Neutrophil (primary cell): ENCODE data around the gene PPP2R2C.

Experiments used
- H3K27ac ChIP-seq: fragments of 200-600 bp; sonication (generic); 2 replicates; pipeline ENCODE4 v1.5.1; 2016; ENCODE audit warnings: mild to moderate bottlenecking, moderate library complexity
- H3K27me3 ChIP-seq: fragments of 200-600 bp; sonication (generic); 2 replicates; pipeline ENCODE4 v1.6.0; 2016; ENCODE audit warnings: mild to moderate bottlenecking
- H3K36me3 ChIP-seq: fragments of 200-600 bp; sonication (generic); 2 replicates; pipeline ENCODE4 v1.5.1; 2017
- H3K4me1 ChIP-seq, 2 experiments: fragments of 200-600 bp in 1 of 2; sonication (generic) in 1 of 2; 1 replicate in 1 of 2; 2 replicates in 1 of 2; pipeline versions ENCODE4 v1.5.1 to v1.6.1; 2013 to 2016; ENCODE audit warnings: low read depth in 1 of 2, low read length in 1 of 2, mild to moderate bottlenecking in 1 of 2, moderate library complexity in 1 of 2; ENCODE audit not compliant: control insufficient read depth in 1 of 2, insufficient read depth in 1 of 2
- H3K4me3 ChIP-seq, 2 experiments: fragments of 200-600 bp in 1 of 2; sonication (generic) in 1 of 2; 1 replicate in 1 of 2; 2 replicates in 1 of 2; pipeline ENCODE4 v1.5.1; 2013 to 2016; ENCODE audit warnings: low read depth in 1 of 2, low read length in 1 of 2, mild to moderate bottlenecking in 1 of 2, moderate library complexity in 1 of 2
- H3K9me3 ChIP-seq: fragments of 200-600 bp; sonication (generic); 2 replicates; pipeline ENCODE4 v1.5.1; 2016
- TF ChIP-seq, protein P1 (sequence below): fragments of 200-600 bp; sonication (generic); IDR thresholded peaks from 2 replicates; pipeline ENCODE4 v1.5.1; 2016; ENCODE audit warnings: antibody characterized with exemption

Gene PPP2R2C

DNA sequence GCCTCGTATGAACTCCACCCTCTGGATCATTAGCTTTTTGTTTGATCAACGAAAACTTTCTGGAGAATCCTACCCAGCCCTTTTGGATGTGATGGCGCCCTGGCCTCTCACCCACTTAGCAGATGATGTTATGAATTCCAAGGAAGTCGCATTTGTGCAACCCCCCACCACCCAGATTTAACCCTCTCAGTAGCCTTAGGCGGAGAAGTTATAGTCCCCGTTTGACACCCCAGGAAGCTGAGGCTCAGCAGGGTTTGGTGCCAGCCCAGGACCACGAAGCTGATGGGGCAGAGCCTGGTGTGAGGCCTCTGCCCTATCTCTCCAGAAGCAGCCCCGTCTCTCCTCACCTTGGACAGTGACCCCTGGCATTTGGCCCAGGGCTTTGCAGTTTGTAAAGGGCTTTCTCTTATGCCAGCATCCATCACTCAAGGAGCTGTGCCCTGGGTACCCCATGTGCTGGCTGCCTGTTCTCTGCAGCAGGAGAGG, 201.7 kb downstream of the PPP2R2C start:
- no peaks in the 10 kb centered on the region for H3K4me1 ChIP-seq
- peaks cover 80% of the 10 kb centered on the region for H3K27me3 ChIP-seq
- H3K9me3 ChIP-seq = no peaks in the 10 kb centered on the region
- no peak overlapping the region for H3K27ac ChIP-seq
- TF ChIP-seq, protein P1, sequence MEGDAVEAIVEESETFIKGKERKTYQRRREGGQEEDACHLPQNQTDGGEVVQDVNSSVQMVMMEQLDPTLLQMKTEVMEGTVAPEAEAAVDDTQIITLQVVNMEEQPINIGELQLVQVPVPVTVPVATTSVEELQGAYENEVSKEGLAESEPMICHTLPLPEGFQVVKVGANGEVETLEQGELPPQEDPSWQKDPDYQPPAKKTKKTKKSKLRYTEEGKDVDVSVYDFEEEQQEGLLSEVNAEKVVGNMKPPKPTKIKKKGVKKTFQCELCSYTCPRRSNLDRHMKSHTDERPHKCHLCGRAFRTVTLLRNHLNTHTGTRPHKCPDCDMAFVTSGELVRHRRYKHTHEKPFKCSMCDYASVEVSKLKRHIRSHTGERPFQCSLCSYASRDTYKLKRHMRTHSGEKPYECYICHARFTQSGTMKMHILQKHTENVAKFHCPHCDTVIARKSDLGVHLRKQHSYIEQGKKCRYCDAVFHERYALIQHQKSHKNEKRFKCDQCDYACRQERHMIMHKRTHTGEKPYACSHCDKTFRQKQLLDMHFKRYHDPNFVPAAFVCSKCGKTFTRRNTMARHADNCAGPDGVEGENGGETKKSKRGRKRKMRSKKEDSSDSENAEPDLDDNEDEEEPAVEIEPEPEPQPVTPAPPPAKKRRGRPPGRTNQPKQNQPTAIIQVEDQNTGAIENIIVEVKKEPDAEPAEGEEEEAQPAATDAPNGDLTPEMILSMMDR = no peak
- H3K4me3 ChIP-seq = no peak overlapping the region
- H3K36me3 ChIP-seq = no peaks in the 10 kb centered on the region
